SK-N-MC (cell line): Measurements from ENCODE around the gene ATP2B1.

Experiments used
- DNase-seq: peaks from one replicate; pipeline ENCODE4 v3.0.0-alpha.2; 2011; ENCODE audit warnings: low read depth, low spot score
- H3K27ac ChIP-seq: fragments of 200-600 bp; sonication (generic); 2 replicates; pipeline ENCODE4 v1.5.1; 2016; ENCODE audit warnings: mixed run types
- H3K36me3 ChIP-seq: fragments of 200-600 bp; sonication (generic); 2 replicates; pipeline ENCODE4 v1.6.1; 2017; ENCODE audit warnings: antibody characterized with exemption, low read length, mixed read lengths; ENCODE audit not compliant: insufficient read depth
- H3K4me3 ChIP-seq: fragments of 200-600 bp; sonication (generic); 2 replicates; pipeline ENCODE4 v1.5.1; 2016
- H3K9ac ChIP-seq: fragments of 200-600 bp; sonication (generic); 2 replicates; pipeline ENCODE4 v1.8.0; 2017; ENCODE audit warnings: mixed run types, mixed read lengths; ENCODE audit not compliant: insufficient read length
- H3K9me3 ChIP-seq: fragments of 200-600 bp; sonication (generic); 2 replicates; pipeline ENCODE4 v1.6.1; 2017; ENCODE audit warnings: low read depth, mild to moderate bottlenecking, antibody characterized with exemption, low read length, moderate library complexity, mixed read lengths
- EZH2 ChIP-seq: fragments of 200-600 bp; sonication (generic); IDR thresholded peaks from one replicate; pipeline ENCODE4 v1.6.1; 2017; ENCODE audit warnings: antibody characterized with exemption
- FOXP2 ChIP-seq: optimal IDR thresholded peaks from 2 replicates; pipeline ENCODE3; 2011; ENCODE audit warnings: mild to moderate bottlenecking, moderate library complexity; ENCODE audit not compliant: insufficient read depth; ENCODE audit errors: extremely low read length, control extremely low read depth
- POLR2AphosphoS5 ChIP-seq: IDR thresholded peaks from 2 replicates; pipeline ENCODE4 v1.6.1; 2012; ENCODE audit warnings: mild to moderate bottlenecking, low read depth, low read length, borderline replicate concordance

ATP2B1 gene

GRCh38 chr12:89723276-89723675 lies 14.6 kb upstream of the ATP2B1 start:
- Histone ChIP-seq H3K9me3 (no peaks in the 10 kb centered on the region), H3K27ac (no peak overlapping the region), H3K36me3 (no peaks in the 10 kb centered on the region), H3K9ac (no peak overlapping the region), H3K4me3 (no peak overlapping the region)
- TF ChIP-seq EZH2 (no peak), FOXP2 (no peak), POLR2AphosphoS5 (no peak)
- no peak for DNase-seq

GRCh38 chr12:89721291-89721987 lies 12.8 kb upstream of the ATP2B1 start:
- DNase-seq, result no peak
- TF ChIP-seq FOXP2, result no peak
- no peak overlapping the region for H3K9ac ChIP-seq
- H3K9me3 ChIP-seq, result no peaks in the 10 kb centered on the region
- H3K36me3 ChIP-seq, result no peaks in the 10 kb centered on the region
- no peak overlapping the region for H3K4me3 ChIP-seq
- H3K27ac ChIP-seq, result no peak overlapping the region

DNA sequence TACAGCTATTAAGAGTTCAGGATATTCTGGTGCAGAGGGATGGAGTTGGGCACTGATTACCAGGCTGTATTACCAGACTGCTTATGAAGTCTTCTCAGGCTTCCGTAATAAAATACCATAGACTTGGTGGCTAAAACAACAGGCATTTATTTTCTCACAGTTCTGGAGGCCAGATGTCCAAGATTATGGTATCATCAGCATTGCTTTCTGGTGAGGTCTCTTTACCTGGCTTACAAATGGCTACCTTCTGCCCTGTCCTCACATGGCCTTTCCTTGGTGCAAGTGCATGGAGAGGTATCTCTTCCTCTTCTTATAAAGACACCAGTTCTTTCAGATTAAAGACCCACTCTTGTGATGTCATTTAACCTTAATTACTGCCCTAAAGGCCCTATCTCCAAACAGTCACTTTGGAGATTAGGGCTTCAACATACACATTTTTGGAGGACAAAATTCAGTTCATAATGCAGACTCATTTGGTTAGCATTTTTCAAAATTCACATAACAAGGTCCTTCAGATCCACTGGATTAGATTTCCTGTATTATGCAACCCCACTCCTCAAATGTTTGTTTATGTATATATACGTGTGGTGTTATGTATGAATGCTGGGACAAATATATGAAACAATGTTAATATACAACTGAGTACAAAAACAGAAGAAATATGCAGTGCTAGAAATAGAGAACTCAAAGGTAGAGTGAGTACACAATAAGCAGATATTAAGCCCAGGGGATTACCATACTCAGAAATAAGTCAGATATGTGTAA lies 9.3 kb upstream of the ATP2B1 start:
- Histone ChIP-seq H3K27ac (no peak overlapping the region), H3K36me3 (no peaks in the 10 kb centered on the region), H3K9ac (no peak overlapping the region), H3K9me3 (no peaks in the 10 kb centered on the region), H3K4me3 (no peak overlapping the region)
- no peak for DNase-seq
- TF ChIP-seq EZH2 (no peak), FOXP2 (no peak), POLR2AphosphoS5 (no peak)

- no peak overlapping the region for H3K4me3 ChIP-seq
- no peak overlapping the region for H3K27ac ChIP-seq
- no peaks in the 10 kb centered on the region for H3K36me3 ChIP-seq
- no peak overlapping the region for H3K9ac ChIP-seq
- DNase-seq, result no peak
- TF ChIP-seq EZH2, result no peak
- no peak for TF ChIP-seq POLR2AphosphoS5
- TF ChIP-seq FOXP2, result no peak
- no peaks in the 10 kb centered on the region for H3K9me3 ChIP-seq
Measured at GRCh38 chr12:89712706-89713105, 4.1 kb upstream of the ATP2B1 start.

DNA sequence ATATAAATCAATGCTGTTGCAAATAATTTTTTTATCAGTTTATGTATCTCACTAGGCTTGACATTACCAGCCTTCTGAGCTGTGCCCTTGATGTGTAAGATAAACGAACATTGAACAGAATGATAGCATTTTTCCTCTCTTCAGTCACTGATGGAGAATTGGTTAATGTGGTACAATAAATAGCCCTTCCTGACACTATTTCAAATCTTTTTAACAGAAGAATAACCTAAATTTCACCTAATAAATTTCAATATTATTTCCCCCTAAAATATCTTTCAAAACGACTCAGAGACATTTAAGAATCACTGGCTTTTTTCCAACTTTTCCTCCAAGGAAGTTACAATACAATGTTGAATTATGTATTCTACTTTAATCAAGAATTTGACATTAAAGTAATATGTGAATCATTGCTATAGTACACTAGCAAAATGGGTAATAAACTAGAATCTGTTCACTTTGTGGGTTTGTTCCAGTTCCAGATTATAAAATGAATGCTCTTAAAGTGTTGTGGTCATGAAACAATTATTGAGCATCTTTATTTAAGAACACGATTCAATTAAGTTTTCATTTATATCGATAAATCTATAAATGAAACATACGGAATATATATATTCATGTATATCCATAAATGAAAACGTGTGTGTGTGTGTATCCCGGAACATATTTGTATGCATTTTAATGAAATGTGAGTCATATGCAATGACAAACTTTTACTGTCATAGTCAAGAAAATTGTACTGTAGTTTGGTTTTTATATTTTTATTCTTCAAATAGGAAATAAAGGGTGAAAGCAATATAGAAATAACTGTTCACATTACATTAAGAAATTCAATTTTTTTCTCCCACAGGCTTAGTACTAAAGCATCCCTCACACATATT lies 2.5 kb upstream of the ATP2B1 start:
- Histone ChIP-seq H3K9me3 (no peaks in the 10 kb centered on the region), H3K9ac (no peak overlapping the region), H3K36me3 (no peaks in the 10 kb centered on the region), H3K27ac (no peak overlapping the region), H3K4me3 (no peak overlapping the region; the same call in 1 of the 2 replicates)
- TF ChIP-seq FOXP2 (no peak), POLR2AphosphoS5 (no peak)
- DNase-seq, result no peak

- peak overlapping the region; percentile 81 for H3K4me3 ChIP-seq
- H3K36me3 ChIP-seq, result no peaks in the 10 kb centered on the region
- H3K9me3 ChIP-seq, result no peaks in the 10 kb centered on the region
- no peak overlapping the region for H3K27ac ChIP-seq
- H3K9ac ChIP-seq, result peak overlapping the region; percentile 55
- DNase-seq, result no peak
- TF ChIP-seq POLR2AphosphoS5 (no peak), FOXP2 (no peak), EZH2 (no peak)
Measured at GRCh38 chr12:89709995-89710872, 1.6 kb upstream of the ATP2B1 start.

GRCh38 chr12:89709157-89709994 lies 738 bp upstream of the ATP2B1 start:
- Histone ChIP-seq H3K4me3 (peak overlapping the region; percentile 81), H3K36me3 (no peaks in the 10 kb centered on the region), H3K9ac (peak overlapping the region; percentile 76), H3K9me3 (no peaks in the 10 kb centered on the region), H3K27ac (peak overlapping the region; percentile 58; the same call in 1 of the 2 replicates)
- TF ChIP-seq POLR2AphosphoS5 (peak; percentile 30; the same call in 1 of the 2 replicates), FOXP2 (no peak)
- peak; percentile 83 for DNase-seq
